ENCODE results near the gene REX1BD. TPM values are rescaled to one million over a fixed set of nuclear protein-coding genes. Genes with fewer than 3 reads are reported as not detected.

The REX1BD gene
- total and polyA plus RNA-seq, 2 of the 4 experiments (the other 2 are of a cell fraction): 14.2 to 44.6 TPM

GRCh38 chr19:18639706-18640243 lies 51.2 kb downstream of the REX1BD start:
- in situ Hi-C loops (cut with MboI; ENCODE audit: low sequenced_read_pairs): no loop called here
- no peak overlapping the region for H3K56ac ChIP-seq (ENCODE audit: extremely low read depth, insufficient read depth, low read length)
- no peak overlapping the region for H2BK120ac ChIP-seq (ENCODE audit: low read depth, low read length)
- H3K4ac ChIP-seq (ENCODE audit: low read depth, low read length): no peak overlapping the region
- no peaks in the 10 kb centered on the region; the same call in 1 of the 2 replicates for H3K9me3 ChIP-seq (ENCODE audit: control insufficient read depth, insufficient read depth, low read length)
- no peak for ATAC-seq (ENCODE audit: low read depth)
- dilution Hi-C loops (cut with HindIII; ENCODE audit: low sequenced_read_pairs, unreplicated experiment): no loop called here
- H2AK9ac ChIP-seq (replicated peaks; ENCODE audit: low read depth, low read length, poor library complexity): no peak overlapping the region
- H4K20me1 ChIP-seq (ENCODE audit: insufficient read depth, low read length): peaks cover 3% of the 10 kb centered on the region
- intact Hi-C loops (cut with micrococcal nuclease): no loop called here
- H3K79me1 ChIP-seq (ENCODE audit: low read depth in 1 of 2, low read length in 2 of 2): peaks cover 18 to 53% of the 10 kb centered on the region in 2 experiments
- H2AFZ ChIP-seq (replicated peaks; ENCODE audit: low read length, poor library complexity): no peak overlapping the region
- H3K27ac ChIP-seq (ENCODE audit: insufficient read depth, low read length): no peak overlapping the region
- CTCF ChIA-PET: no interaction called here
- no peak overlapping the region; the same call in 1 of the 2 replicates for H4K91ac ChIP-seq (ENCODE audit: insufficient read depth, low read depth, low read length)
- no peak overlapping the region for H2BK20ac ChIP-seq (ENCODE audit: low read depth, low read length)
- BruUV-seq (replicated peaks): no TSS peak
- H3K4me1 ChIP-seq (ENCODE audit: control insufficient read depth, insufficient read depth, low read length): peaks cover 5% of the 10 kb centered on the region
- H4K8ac ChIP-seq (ENCODE audit: low read depth in 2 of 2, low read length in 2 of 2): no peak overlapping the region
- H4K5ac ChIP-seq (ENCODE audit: low read depth, low read length): no peak overlapping the region
- 0 out of 2 replicates have a peak overlapping the region, but pooled peaks have one; percentile 2 for H3K4me2 ChIP-seq (ENCODE audit: low read depth, low read length)
- TF ChIP-seq RFX5 (IDR thresholded peaks at IDR 0.05; ENCODE audit: low read depth, low read length) (no peak), POLR2A (IDR thresholded peaks at IDR 0.05; ENCODE audit: low read depth, low read length) (no peak), CHD1 (IDR thresholded peaks at IDR 0.05; ENCODE audit: low read depth, low read length) (no peak), FOS (IDR thresholded peaks at IDR 0.05; ENCODE audit: low read depth, low read length) (no peak), RAD21 (IDR thresholded peaks at IDR 0.05; ENCODE audit: low read length) (no peak), RCOR1 (IDR thresholded peaks at IDR 0.05; ENCODE audit: insufficient replicate concordance, low read length) (no peak), MAZ (IDR thresholded peaks at IDR 0.05; ENCODE audit: borderline replicate concordance, low read depth, low read length) (no peak)
- TF ChIP-seq, protein P1, sequence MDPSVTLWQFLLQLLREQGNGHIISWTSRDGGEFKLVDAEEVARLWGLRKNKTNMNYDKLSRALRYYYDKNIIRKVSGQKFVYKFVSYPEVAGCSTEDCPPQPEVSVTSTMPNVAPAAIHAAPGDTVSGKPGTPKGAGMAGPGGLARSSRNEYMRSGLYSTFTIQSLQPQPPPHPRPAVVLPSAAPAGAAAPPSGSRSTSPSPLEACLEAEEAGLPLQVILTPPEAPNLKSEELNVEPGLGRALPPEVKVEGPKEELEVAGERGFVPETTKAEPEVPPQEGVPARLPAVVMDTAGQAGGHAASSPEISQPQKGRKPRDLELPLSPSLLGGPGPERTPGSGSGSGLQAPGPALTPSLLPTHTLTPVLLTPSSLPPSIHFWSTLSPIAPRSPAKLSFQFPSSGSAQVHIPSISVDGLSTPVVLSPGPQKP (IDR thresholded peaks at IDR 0.05; ENCODE audit: borderline replicate concordance, low read depth, low read length): no peak
- no peak overlapping the region for H3K9ac ChIP-seq (ENCODE audit: low read depth, low read length)
- peaks cover 15% of the 10 kb centered on the region for H3K9me1 ChIP-seq (ENCODE audit: insufficient read depth, low read length)
- no peak overlapping the region for H3K23ac ChIP-seq (ENCODE audit: low read depth, low read length)
- no peak for DNase-seq
- H3K27me3 ChIP-seq (ENCODE audit: control insufficient read depth, insufficient read depth, low read length): no peaks in the 10 kb centered on the region
- H3K18ac ChIP-seq (ENCODE audit: low read depth, low read length): no peak overlapping the region
- no peak overlapping the region for H3K14ac ChIP-seq (replicated peaks; ENCODE audit: low read depth, low read length)
- POLR2A ChIA-PET (ENCODE audit: unreplicated experiment): no interaction called here
- H3K4me3 ChIP-seq (ENCODE audit: insufficient read depth, low read depth, low read length): no peak overlapping the region
- no peak overlapping the region for H2BK15ac ChIP-seq (ENCODE audit: low read depth, low read length)
- no peaks in the 10 kb centered on the region for H3K36me3 ChIP-seq (ENCODE audit: control insufficient read depth, insufficient read depth, low read length)
- WGBS, 2 experiments (ENCODE audit: extremely low coverage in 2 of 2, insufficient read length in 1 of 2): 49% methylated on average over 3 of the region's 8 CpGs; no CpG with 5 or more reads in 1 of the 2 experiments
- no peak overlapping the region for H2AK5ac ChIP-seq (ENCODE audit: low read depth, low read length)
- H2BK5ac ChIP-seq (ENCODE audit: low read depth, low read length, poor library complexity, severe bottlenecking): no peak overlapping the region

Small RNAs within 50 kb of the gene (microRNA-seq; reads per million reads assigned to microRNA genes)
- gene RN7SL155P (ENCODE audit: insufficient read depth, insufficient read length): not detected

Small RNAs within 50 kb of the gene (small RNA-seq; reads per million reads assigned to genes)
- 0 reads per million in 5 experiments for gene RN7SL155P

Other genes with a start within 250 kb of the REX1BD start
- gene PGPEP1, start 248.2 kb upstream of the REX1BD start, total RNA-seq (2012; rRNA removed): 11.1 and 14.3 TPM in 2 replicates
- gene PGPEP1, start 248.2 kb upstream of the REX1BD start, polyA plus RNA-seq (2012; rRNA removed): 11.8 and 13.3 TPM in 2 replicates
- 5.6 and 10.3 TPM in 2 replicates for gene GDF15, start 202.6 kb upstream of the REX1BD start, total RNA-seq (2012; rRNA removed)
- 43.5 and 49.8 TPM in 2 replicates for gene GDF15, start 202.6 kb upstream of the REX1BD start, polyA plus RNA-seq (2012; rRNA removed)
- gene LRRC25, start 191.2 kb upstream of the REX1BD start, total RNA-seq (2012; rRNA removed): not detected in 2 replicates
- 0.03 TPM in 1 of 2 replicates, not detected in the other for gene LRRC25, start 191.2 kb upstream of the REX1BD start, polyA plus RNA-seq (2012; rRNA removed)
- gene SSBP4, start 169.4 kb upstream of the REX1BD start, total RNA-seq (2012; rRNA removed): 13.3 and 14.9 TPM in 2 replicates
- 39.7 and 48.1 TPM in 2 replicates for gene SSBP4, start 169.4 kb upstream of the REX1BD start, polyA plus RNA-seq (2012; rRNA removed)
- 3.4 and 3.9 TPM in 2 replicates for gene ISYNA1, start 150.7 kb upstream of the REX1BD start, total RNA-seq (2012; rRNA removed)
- gene ISYNA1, start 150.7 kb upstream of the REX1BD start, polyA plus RNA-seq (2012; rRNA removed): 24.7 and 29.4 TPM in 2 replicates
- 6.3 and 6.7 TPM in 2 replicates for gene ELL, start 66.7 kb upstream of the REX1BD start, total RNA-seq (2012; rRNA removed)
- gene ELL, start 66.7 kb upstream of the REX1BD start, polyA plus RNA-seq (2012; rRNA removed): 13.1 and 15.0 TPM in 2 replicates
- gene FKBP8, start 45.2 kb upstream of the REX1BD start, total RNA-seq (2012; rRNA removed): 134 and 153 TPM in 2 replicates
- gene FKBP8, start 45.2 kb upstream of the REX1BD start, polyA plus RNA-seq (2012; rRNA removed): 289 and 312 TPM in 2 replicates
- 66.7 and 89.2 TPM in 2 replicates for gene KXD1, start 30.9 kb upstream of the REX1BD start, total RNA-seq (2012; rRNA removed)
- gene KXD1, start 30.9 kb upstream of the REX1BD start, polyA plus RNA-seq (2012; rRNA removed): 196 and 253 TPM in 2 replicates
- 1,030 and 1,144 TPM in 2 replicates for gene UBA52, start 16.9 kb upstream of the REX1BD start, total RNA-seq (2012; rRNA removed)
- gene UBA52, start 16.9 kb upstream of the REX1BD start, polyA plus RNA-seq (2012; rRNA removed): 2,778 and 3,008 TPM in 2 replicates
- 0.18 and 0.28 TPM in 2 replicates for gene CRLF1, start 18.0 kb downstream of the REX1BD start, total RNA-seq (2012; rRNA removed)
- 3.0 and 3.1 TPM in 2 replicates for gene CRLF1, start 18.0 kb downstream of the REX1BD start, polyA plus RNA-seq (2012; rRNA removed)
- gene TMEM59L, start 24.1 kb downstream of the REX1BD start, total RNA-seq (2012; rRNA removed): under 0.01 and 0.28 TPM in 2 replicates
- 5.9 and 6.1 TPM in 2 replicates for gene TMEM59L, start 24.1 kb downstream of the REX1BD start, polyA plus RNA-seq (2012; rRNA removed)
- gene KLHL26, start 48.2 kb downstream of the REX1BD start, total RNA-seq (2012; rRNA removed): 0.28 and 2.2 TPM in 2 replicates
- gene KLHL26, start 48.2 kb downstream of the REX1BD start, polyA plus RNA-seq (2012; rRNA removed): 4.7 and 5.8 TPM in 2 replicates
- gene CRTC1, start 94.9 kb downstream of the REX1BD start, total RNA-seq (2012; rRNA removed): 0.18 and 0.28 TPM in 2 replicates
- gene CRTC1, start 94.9 kb downstream of the REX1BD start, polyA plus RNA-seq (2012; rRNA removed): 5.7 and 6.5 TPM in 2 replicates
- gene COMP, start 202.5 kb downstream of the REX1BD start, total RNA-seq (2012; rRNA removed): under 0.01 TPM in 2 replicates
- gene COMP, start 202.5 kb downstream of the REX1BD start, polyA plus RNA-seq (2012; rRNA removed): 0.34 and 0.43 TPM in 2 replicates
- gene UPF1, start 243.2 kb downstream of the REX1BD start, total RNA-seq (2012; rRNA removed): 31.2 and 31.4 TPM in 2 replicates
- gene UPF1, start 243.2 kb downstream of the REX1BD start, polyA plus RNA-seq (2012; rRNA removed): 39.2 and 50.3 TPM in 2 replicates

Data from IMR-90 (cell line).